HG03064 (cell line): ENCODE measurements around the gene HAX1.
"Not testable (repeated sequence)": the region's sequence is repeated elsewhere in the genome, so short reads cannot be mapped to it uniquely, and the experiment has no call there.

Experiments used
- ATAC-seq: cut with Tn5 transposase; IDR thresholded peaks from one replicate; pipeline ENCODE4 v1.9.1; 2021; ENCODE audit warnings: low read depth; ENCODE audit not compliant: unreplicated experiment

Gene HAX1

GRCh38 chr1:154272217-154272998 is at the start of gene HAX1:
Gene HAX1 (plus strand): TSS chr1:154272629. CDS start chr1:154272724, 95 bp downstream.
- ATAC-seq: peak; percentile 84

DNA sequence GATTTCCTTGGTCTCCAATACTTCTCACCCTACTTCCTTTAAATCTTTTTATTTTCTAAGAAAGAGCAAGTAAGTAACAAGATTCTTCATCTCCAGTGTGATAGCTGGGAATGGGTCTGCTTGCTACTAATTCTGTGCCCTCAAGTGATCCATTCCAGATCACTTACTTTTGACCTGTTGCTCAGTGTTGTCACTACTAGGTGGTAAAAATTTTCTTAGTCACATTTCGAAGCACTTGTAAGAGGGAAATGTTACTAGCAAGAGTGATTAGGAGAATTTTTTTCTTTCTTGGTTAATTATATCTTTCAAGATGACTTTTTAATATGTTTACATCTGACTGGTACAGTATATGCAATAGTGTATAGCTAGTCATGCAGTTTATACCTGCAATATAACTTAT is 49.5 kb upstream of the HAX1 start:
- no peak for ATAC-seq

- no peak for ATAC-seq
Measured at GRCh38 chr1:154223621-154224020, 48.8 kb upstream of the HAX1 start.

GRCh38 chr1:154225370-154225769 is 47.1 kb upstream of the HAX1 start:
- no peak for ATAC-seq

DNA sequence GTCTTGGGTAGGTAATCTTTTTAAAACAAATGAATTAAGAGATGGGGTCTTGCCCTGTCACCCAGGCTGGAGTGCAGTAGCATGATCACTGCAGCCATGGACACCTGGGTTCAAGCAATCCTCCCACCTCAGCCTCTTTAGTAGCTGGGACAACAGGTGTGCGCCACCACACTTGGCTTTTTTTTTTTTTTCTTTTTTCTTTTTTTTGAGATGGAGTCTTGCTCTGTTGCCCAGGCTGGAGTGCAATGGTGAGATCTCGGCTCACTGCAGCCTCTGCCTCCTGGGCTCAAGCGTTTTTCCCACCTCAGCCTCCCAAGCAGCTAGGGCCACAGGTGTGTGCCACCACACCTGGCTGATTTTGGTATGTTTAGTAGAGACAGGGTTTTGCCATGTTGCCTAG is 41.3 kb upstream of the HAX1 start:
- ATAC-seq: not testable (repeated sequence)

GRCh38 chr1:154233127-154233526 is 39.3 kb upstream of the HAX1 start:
- not testable (repeated sequence) for ATAC-seq

DNA sequence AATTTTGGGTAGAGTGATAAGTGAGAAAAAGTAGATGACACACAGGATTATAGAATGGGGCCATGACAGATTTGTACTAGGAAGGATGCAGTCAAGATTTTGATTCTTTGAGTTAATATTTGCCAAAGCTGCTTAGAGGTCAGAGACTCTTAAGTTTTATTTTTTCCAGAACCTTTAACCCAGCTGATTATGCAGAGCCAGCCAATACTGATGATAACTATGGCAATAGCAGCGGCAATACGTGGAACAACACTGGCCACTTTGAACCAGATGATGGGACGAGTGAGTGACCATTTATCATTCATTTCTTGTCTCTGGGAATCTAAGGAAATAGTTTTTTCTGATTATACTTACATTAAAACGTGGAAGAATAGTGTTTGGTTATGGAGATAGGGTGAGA is 35.6 kb upstream of the HAX1 start:
- ATAC-seq: no peak

GRCh38 chr1:154237435-154237834 is 35.0 kb upstream of the HAX1 start:
- ATAC-seq: no peak

GRCh38 chr1:154237880-154238506 is 34.4 kb upstream of the HAX1 start:
- ATAC-seq: no peak

DNA sequence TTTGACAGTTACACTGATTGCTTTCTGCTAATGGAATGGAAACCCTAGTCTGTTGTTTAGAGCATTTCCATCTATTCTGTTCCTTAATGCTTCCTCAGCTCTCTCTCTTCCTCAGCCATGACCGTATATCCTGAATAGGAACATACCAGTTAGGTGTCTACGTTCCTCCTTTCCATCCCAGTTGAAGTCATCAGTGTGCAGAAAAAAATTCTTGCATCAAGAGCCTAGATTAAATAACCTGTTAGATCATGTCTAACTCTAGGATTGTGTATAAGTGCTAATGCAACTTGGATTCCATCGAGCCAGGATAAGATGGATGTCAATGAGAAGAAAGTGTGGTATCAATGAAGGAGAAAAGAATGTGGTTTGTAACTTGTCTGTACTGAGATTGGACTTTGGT is 32.9 kb upstream of the HAX1 start:
- ATAC-seq: no peak

GRCh38 chr1:154240294-154240833 is 32.1 kb upstream of the HAX1 start:
- ATAC-seq: no peak

DNA sequence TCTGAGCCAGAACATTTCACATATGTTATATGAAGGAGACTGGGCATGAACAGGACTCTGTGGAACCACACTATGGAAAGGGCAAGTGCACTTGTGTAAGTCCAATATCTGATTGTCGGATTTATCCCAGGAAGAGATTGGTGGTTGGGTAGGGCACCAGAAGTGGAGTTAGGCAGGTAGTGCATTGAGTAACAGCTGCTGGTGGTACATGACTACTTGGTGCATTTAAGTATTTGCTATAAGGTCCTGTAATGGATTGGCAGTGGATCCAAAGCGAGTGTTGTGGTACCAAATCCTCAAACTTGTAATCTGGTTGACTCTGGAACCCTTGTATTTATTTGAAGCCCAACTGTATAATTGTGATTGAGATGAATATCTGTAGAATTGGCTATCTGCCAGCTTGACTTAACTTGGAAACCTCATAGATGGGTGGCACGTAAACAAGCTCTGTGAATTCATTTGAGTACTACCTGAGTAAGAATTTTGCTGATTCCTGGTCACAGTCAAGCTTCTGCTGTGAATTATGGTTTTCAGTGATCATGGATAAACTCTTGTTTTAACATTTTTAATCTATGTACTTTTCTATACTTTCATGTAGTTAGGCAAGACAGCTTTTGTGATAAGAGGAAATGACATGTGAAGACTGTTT is 30.6 kb upstream of the HAX1 start:
- ATAC-seq: no peak

DNA sequence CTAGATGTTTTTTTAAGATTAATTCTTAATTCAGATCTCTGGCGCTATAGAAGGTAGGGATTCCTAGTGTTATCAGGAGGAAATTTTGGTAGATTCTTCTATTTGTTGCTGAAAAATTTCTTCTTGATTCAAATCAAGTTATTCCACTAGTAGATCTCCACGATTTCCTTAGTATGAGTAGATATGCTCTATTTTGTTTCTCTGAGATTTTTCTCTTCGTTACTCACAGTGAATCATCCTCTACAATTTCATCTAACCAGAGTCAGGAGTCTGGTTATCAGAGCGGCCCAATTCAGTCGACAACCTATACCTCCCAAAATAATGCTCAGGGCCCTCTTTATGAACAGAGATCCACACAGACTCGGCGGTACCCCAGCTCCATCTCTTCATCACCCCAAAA is 18.8 kb upstream of the HAX1 start:
- no peak for ATAC-seq

DNA sequence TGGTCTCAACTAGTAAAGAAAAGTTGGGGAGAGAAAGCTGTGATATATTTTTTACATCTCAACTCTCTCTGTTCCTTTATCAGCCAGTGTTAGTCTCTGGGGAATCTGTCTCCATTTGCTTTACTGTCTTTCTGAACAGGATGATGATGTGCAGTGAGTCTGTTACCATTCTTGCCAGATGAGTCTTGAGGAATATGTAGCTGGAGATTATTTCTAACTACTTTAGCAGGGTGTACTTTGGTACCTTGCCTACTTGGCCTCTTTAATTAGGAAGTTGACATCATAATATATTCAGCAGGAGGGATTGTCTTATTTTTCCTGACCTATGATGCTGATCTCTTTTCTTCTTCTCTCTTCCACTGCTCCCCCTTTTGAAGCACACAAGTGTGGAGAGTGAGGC is 15.7 kb upstream of the HAX1 start:
- ATAC-seq: no peak

GRCh38 chr1:154258784-154259183 is 13.6 kb upstream of the HAX1 start:
- no peak for ATAC-seq

- ATAC-seq: no peak
Measured at GRCh38 chr1:154260127-154260526, 12.3 kb upstream of the HAX1 start.

DNA sequence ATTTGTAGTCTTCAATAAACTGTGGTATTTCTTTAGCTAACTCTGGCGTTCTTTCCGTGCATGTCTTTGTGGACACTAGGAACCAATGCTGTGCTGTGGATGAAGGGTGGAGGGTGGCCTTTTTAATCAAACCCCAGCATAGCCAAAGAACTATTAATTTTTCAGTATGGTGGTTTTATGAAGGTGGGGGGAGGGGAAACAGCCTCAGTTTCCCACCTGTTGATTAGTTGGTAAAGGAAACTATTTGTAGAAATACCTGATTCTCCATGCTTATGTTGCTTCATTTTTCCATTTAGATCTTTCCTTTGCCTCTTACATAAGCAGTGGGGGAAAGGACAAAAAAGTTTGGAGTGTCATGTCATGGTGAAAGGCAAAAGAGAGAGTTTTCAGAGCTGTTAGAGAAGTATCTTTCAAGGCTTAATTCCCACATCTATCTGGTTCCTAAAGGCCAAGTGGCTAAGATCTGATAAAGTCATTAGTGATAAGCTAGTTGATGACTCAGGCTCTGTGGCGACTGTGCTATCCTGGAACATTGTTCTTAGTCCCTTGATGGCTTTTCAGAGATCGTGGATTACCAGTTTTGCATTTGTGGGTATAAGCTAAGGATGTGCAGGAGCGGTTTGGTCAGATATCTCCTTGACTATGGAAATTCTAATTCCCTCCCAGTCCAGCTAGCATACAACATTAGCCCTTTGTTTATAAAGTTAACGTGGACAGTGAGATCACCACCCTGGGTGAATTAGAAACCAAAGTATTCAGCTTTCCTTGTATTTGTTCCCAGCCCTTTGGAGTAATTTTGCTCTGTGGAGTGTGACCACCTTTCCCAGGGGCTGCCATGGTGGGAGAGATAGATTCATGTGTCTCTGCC is 8.7 kb upstream of the HAX1 start:
- no peak for ATAC-seq

DNA sequence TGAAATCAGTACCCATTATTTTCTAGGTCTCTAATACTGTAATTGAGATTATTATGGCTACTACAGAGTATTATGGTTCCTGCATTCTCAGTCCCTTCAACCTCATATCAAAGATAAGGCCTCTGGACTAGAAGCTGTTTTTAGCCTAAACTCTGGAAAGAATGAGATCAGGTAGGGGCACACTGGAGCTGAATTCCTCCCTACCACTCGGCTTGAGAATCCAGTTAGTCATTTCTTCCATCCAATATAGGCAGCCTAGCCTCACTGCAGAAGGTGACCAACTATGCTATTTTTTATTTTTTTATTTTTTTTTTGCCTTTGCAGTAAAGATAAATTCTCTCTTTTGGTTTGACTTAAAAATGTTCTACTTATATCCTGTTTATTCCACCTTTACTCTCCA is 8.0 kb upstream of the HAX1 start:
- no peak for ATAC-seq

DNA sequence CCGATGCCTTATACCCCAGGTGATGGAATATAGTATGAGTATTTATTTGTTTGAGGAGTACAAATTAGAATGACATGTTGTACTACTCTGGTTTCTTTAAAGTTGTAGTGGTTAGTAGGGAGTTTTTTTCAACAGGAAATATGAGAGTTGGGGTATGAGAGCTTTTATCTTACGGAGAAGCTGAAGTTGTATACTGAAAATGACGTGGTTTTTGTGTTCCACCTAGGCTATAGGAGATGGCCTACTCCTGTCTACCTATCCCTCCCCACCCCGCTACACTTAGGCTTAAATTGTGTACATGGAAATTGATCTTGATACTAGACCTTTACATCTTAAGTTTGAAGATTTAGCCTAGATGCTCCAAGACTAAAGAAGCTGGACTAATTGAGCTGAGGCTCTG is 6.8 kb upstream of the HAX1 start:
- ATAC-seq: no peak

DNA sequence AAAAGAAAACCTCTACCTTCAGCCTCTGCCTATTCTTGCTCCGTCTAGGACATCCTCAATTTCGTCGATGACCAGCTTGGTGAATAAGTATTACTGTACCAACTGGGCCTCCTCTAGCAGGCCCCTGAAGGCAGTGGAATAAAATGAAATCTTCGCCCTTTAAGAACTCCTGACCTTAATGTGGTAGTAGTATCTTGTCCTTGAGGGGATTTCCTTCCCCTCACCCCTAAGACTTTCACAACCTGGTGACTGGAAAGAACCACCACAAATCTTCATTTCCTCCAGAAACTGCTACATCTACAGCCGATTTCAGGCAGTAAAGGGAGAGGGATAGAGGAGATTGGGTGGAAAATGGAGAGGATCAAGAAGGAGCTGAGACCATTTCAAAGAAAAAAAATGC is 1.6 kb upstream of the HAX1 start:
- ATAC-seq: no peak
